ENCODE results near the gene SLC13A3. TPM values are rescaled to one million over a fixed set of nuclear protein-coding genes. Genes with fewer than 3 reads are reported as not detected.
A peak's percentile ranks its signal among the peaks of the same experiment; 100 is the strongest.

The SLC13A3 gene
- total RNA-seq, 3 donors from 2014 or later = 0.27 to 0.54 TPM; not detected in 1

GRCh38 chr20:46541229-46541935 is 109.9 kb downstream of the SLC13A3 start:
- no peak for ATAC-seq
- no peak for TF ChIP-seq CTCF (IDR thresholded peaks at IDR 0.05)

GRCh38 chr20:46539113-46539512 is 112.1 kb downstream of the SLC13A3 start:
- H3K36me3 ChIP-seq (ENCODE audit: low read depth) = no peaks in the 10 kb centered on the region
- ATAC-seq = no peak
- DNase-seq = no peak
- intact Hi-C loops (cut with DNase I, micrococcal nuclease) = no loop called here
- H3K4me3 ChIP-seq = no peak overlapping the region
- no peaks in the 10 kb centered on the region for H3K9me3 ChIP-seq
- no peaks in the 10 kb centered on the region for H3K4me1 ChIP-seq (ENCODE audit: low read depth)
- no peak for TF ChIP-seq CTCF (IDR thresholded peaks at IDR 0.05)

More at GRCh38 chr20:46541229-46541935, 109.9 kb downstream of the SLC13A3 start:
- intact Hi-C loops (cut with DNase I, micrococcal nuclease) = no loop called here
- DNase-seq = no peak
- H3K4me3 ChIP-seq = no peak overlapping the region
- no peaks in the 10 kb centered on the region for H3K9me3 ChIP-seq
- H3K4me1 ChIP-seq (ENCODE audit: low read depth) = no peaks in the 10 kb centered on the region
- H3K36me3 ChIP-seq (ENCODE audit: low read depth) = no peaks in the 10 kb centered on the region

GRCh38 chr20:46530640-46531039 is 120.6 kb downstream of the SLC13A3 start:
- no peaks in the 10 kb centered on the region for H3K36me3 ChIP-seq (ENCODE audit: low read depth)
- H3K9me3 ChIP-seq = no peaks in the 10 kb centered on the region
- H3K4me3 ChIP-seq = no peak overlapping the region
- no peaks in the 10 kb centered on the region for H3K4me1 ChIP-seq (ENCODE audit: low read depth)
- no peak for TF ChIP-seq CTCF (IDR thresholded peaks at IDR 0.05)
- intact Hi-C loops (cut with DNase I, micrococcal nuclease) = no loop called here
- no peak for ATAC-seq
- no peak for DNase-seq

GRCh38 chr20:46523696-46524328 is 127.4 kb downstream of the SLC13A3 start:
- H3K4me3 ChIP-seq = no peak overlapping the region

DNA sequence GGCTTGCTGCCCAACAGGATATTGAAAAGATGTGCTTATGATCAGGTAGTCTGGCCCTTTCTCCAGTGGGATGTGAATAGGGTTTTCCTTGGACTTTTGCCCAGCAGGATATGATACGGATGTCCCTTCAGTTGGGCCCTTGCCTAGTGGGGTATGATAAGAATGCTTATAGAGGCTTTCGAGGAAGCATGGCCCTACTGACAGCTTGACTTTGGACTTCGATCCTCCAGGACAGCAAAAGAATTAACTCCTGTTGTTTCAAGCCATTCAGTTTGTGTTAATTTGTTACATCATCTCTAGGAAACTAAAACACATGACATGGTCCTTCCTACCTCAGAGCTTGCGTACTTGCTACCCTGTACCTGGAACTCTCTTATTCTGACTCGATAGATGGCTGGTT is 128.2 kb downstream of the SLC13A3 start:
- H3K36me3 ChIP-seq (ENCODE audit: low read depth) = no peaks in the 10 kb centered on the region
- TF ChIP-seq CTCF (IDR thresholded peaks at IDR 0.05) = no peak
- H3K4me1 ChIP-seq (ENCODE audit: low read depth) = no peaks in the 10 kb centered on the region
- intact Hi-C loops (cut with DNase I, micrococcal nuclease) = loop anchor here in 1 of 2 donors (10.0 kb wide), 1 partner anchor 162 kb away; the partner anchor contains the start of gene TP53RK
- no peak overlapping the region for H3K4me3 ChIP-seq
- H3K9me3 ChIP-seq = no peaks in the 10 kb centered on the region
- no peak for ATAC-seq
- DNase-seq = no peak

More at GRCh38 chr20:46523696-46524328, 127.4 kb downstream of the SLC13A3 start:
- H3K9me3 ChIP-seq = no peaks in the 10 kb centered on the region
- no peaks in the 10 kb centered on the region for H3K4me1 ChIP-seq (ENCODE audit: low read depth)
- ATAC-seq (no peak), DNase-seq (peak in 1 of 3 donors; percentile 11)
- no peak for TF ChIP-seq CTCF (IDR thresholded peaks at IDR 0.05)
- no peaks in the 10 kb centered on the region for H3K36me3 ChIP-seq (ENCODE audit: low read depth)
- intact Hi-C loops (cut with DNase I, micrococcal nuclease) = loop anchor here in 1 of 2 donors (10.0 kb wide), 1 partner anchor 161 kb away; the partner anchor contains the start of gene TP53RK

Data from mucosa of descending colon (tissue), 3 donors.